H9 (cell line): Measurements from ENCODE around the gene JAG1. TPM values are rescaled to one million over a fixed set of nuclear protein-coding genes. Genes with fewer than 3 reads are reported as not detected.
A peak's percentile ranks its signal among the peaks of the same experiment; 100 is the strongest.

Source experiments
- DNase-seq: peaks from one replicate; pipeline ENCODE4 v3.0.0-alpha.2; 2017
- H2AFZ ChIP-seq: one replicate; pipeline ENCODE4 v1.6.1; 2013; ENCODE audit warnings: mild to moderate bottlenecking, low read length, control low read depth, moderate library complexity
- H2AK5ac ChIP-seq: 2 replicates; pipeline ENCODE4 v1.6.1; 2013; ENCODE audit warnings: low read length, control low read depth, mixed read lengths; ENCODE audit not compliant: insufficient read length
- H2BK120ac ChIP-seq: one replicate; pipeline ENCODE4 v1.6.1; 2013; ENCODE audit warnings: low read depth, mild to moderate bottlenecking, low read length, control low read depth, inconsistent platforms; ENCODE audit not compliant: poor library complexity, severe bottlenecking
- H2BK12ac ChIP-seq: 2 replicates; pipeline ENCODE4 v1.6.1; 2013; ENCODE audit warnings: low read length, control low read depth, mixed read lengths, low read depth; ENCODE audit not compliant: insufficient read length
- H2BK15ac ChIP-seq: 2 replicates; pipeline ENCODE4 v1.6.1; 2013; ENCODE audit warnings: low read depth, low read length, control low read depth
- H2BK20ac ChIP-seq: one replicate; pipeline ENCODE4 v1.6.1; 2013; ENCODE audit warnings: low read depth, mild to moderate bottlenecking, low read length, control low read depth, inconsistent platforms; ENCODE audit not compliant: poor library complexity, severe bottlenecking
- H2BK5ac ChIP-seq: 2 replicates; pipeline ENCODE4 v1.6.1; 2013; ENCODE audit warnings: low read length, control low read depth, mixed read lengths; ENCODE audit not compliant: insufficient read length
- H3K14ac ChIP-seq: 2 replicates; pipeline ENCODE4 v1.6.1; 2013; ENCODE audit warnings: low read length, control low read depth; ENCODE audit not compliant: insufficient read depth
- H3K18ac ChIP-seq: 2 replicates; pipeline ENCODE4 v1.6.1; 2013; ENCODE audit warnings: low read depth, mild to moderate bottlenecking, mixed read lengths, low read length, control low read depth; ENCODE audit not compliant: insufficient read length
- H3K23ac ChIP-seq: 2 replicates; pipeline ENCODE4 v1.6.1; 2013; ENCODE audit warnings: low read length, control low read depth, mixed read lengths, low read depth; ENCODE audit not compliant: insufficient read length
- H3K23me2 ChIP-seq: 2 replicates; pipeline ENCODE4 v1.6.1; 2013; ENCODE audit warnings: low read depth, mild to moderate bottlenecking, mixed read lengths, low read length, control low read depth; ENCODE audit not compliant: insufficient read length, poor library complexity, severe bottlenecking
- H3K27ac ChIP-seq: 2 replicates; pipeline ENCODE4 v1.5.1; 2013; ENCODE audit warnings: low read length, control low read depth, mixed read lengths, low read depth; ENCODE audit not compliant: insufficient read length
- H3K27me3 ChIP-seq: 2 replicates; pipeline ENCODE4 v1.6.1; 2013; ENCODE audit warnings: low read length, control low read depth, inconsistent platforms; ENCODE audit not compliant: insufficient read depth
- H3K4ac ChIP-seq: 2 replicates; pipeline ENCODE4 v1.6.1; 2013; ENCODE audit warnings: low read depth, mild to moderate bottlenecking, control low read depth, inconsistent platforms, low read length, moderate library complexity
- H3K4me1 ChIP-seq: 2 replicates; pipeline ENCODE4 v1.6.1; 2013; ENCODE audit warnings: low read length, control low read depth, inconsistent platforms; ENCODE audit not compliant: insufficient read depth
- H3K4me2 ChIP-seq: 2 replicates; pipeline ENCODE4 v1.6.1; 2013; ENCODE audit warnings: low read length, control low read depth, mixed read lengths; ENCODE audit not compliant: insufficient read length, insufficient read depth
- H3K56ac ChIP-seq: 2 replicates; pipeline ENCODE4 v1.6.1; 2013; ENCODE audit warnings: low read depth, mild to moderate bottlenecking, mixed read lengths, low read length, control low read depth; ENCODE audit not compliant: insufficient read length
- H3K79me1 ChIP-seq: 2 replicates; pipeline ENCODE4 v1.6.1; 2013; ENCODE audit warnings: low read depth, mild to moderate bottlenecking, moderate library complexity, low read length, control low read depth, inconsistent platforms; ENCODE audit not compliant: insufficient read depth, poor library complexity, severe bottlenecking
- H3K79me2 ChIP-seq: 2 replicates; pipeline ENCODE4 v1.6.1; 2013; ENCODE audit warnings: low read length, control low read depth, inconsistent platforms; ENCODE audit not compliant: insufficient read depth
- H3K9ac ChIP-seq: 2 replicates; pipeline ENCODE4 v1.6.1; 2013; ENCODE audit warnings: low read length, control low read depth, mixed read lengths; ENCODE audit not compliant: insufficient read length; ENCODE audit errors: extremely low read depth
- H3K9me3 ChIP-seq: one replicate; pipeline ENCODE4 v1.6.1; 2013; ENCODE audit warnings: low read depth, low read length, inconsistent platforms; ENCODE audit not compliant: control insufficient read depth
- H3T11ph ChIP-seq: one replicate; pipeline ENCODE4 v1.6.1; 2013; ENCODE audit warnings: mild to moderate bottlenecking, low read length, control low read depth, inconsistent platforms
- H4K20me1 ChIP-seq: one replicate; pipeline ENCODE4 v1.6.1; 2013; ENCODE audit not compliant: control insufficient read depth, insufficient read length, insufficient read depth
- H4K5ac ChIP-seq: 2 replicates; pipeline ENCODE4 v1.6.1; 2013; ENCODE audit warnings: low read depth, mild to moderate bottlenecking, mixed read lengths, low read length, control low read depth; ENCODE audit not compliant: insufficient read length
- H4K8ac ChIP-seq: replicated peaks from 2 replicates; pipeline ENCODE4 v1.6.1; 2013; ENCODE audit warnings: low read length, control low read depth, mixed read lengths, low read depth; ENCODE audit not compliant: insufficient read length
- H4K91ac ChIP-seq: 2 replicates; pipeline ENCODE4 v1.6.1; 2013; ENCODE audit warnings: low read depth, mild to moderate bottlenecking, moderate library complexity, mixed read lengths, low read length, control low read depth; ENCODE audit not compliant: insufficient read length
- H3K27ac Mint-ChIP-seq, 3 experiments: 2 replicates in 2 of 3; 3 replicates in 1 of 3; pipeline ENCODE4 v1.8.0; 2020 to 2021; ENCODE audit warnings: mixed read lengths in 3 of 3, mild to moderate bottlenecking in 1 of 3, moderate library complexity in 1 of 3
- H3K27me3 Mint-ChIP-seq: 2 replicates; pipeline ENCODE4 v1.8.0; 2021; ENCODE audit warnings: low read depth, mild to moderate bottlenecking, moderate library complexity, mixed read lengths
- H3K36me3 Mint-ChIP-seq, 3 experiments: 2 replicates in 2 of 3; 3 replicates in 1 of 3; pipeline ENCODE4 v1.8.0; 2020 to 2021; ENCODE audit warnings: low read depth in 3 of 3, mixed read lengths in 3 of 3; ENCODE audit not compliant: insufficient read depth in 1 of 3
- H3K4me1 Mint-ChIP-seq, 2 experiments: 2 replicates each; pipeline ENCODE4 v1.8.0; 2020; ENCODE audit warnings: mixed read lengths in 2 of 2
- H3K4me3 Mint-ChIP-seq, 2 experiments: 2 replicates in 1 of 2; 3 replicates in 1 of 2; pipeline ENCODE4 v1.8.0; 2020 to 2021; ENCODE audit warnings: mild to moderate bottlenecking in 2 of 2, mixed read lengths in 2 of 2, moderate library complexity in 1 of 2
- H3K9me3 Mint-ChIP-seq, 2 experiments: 2 replicates in 1 of 2; 3 replicates in 1 of 2; pipeline ENCODE4 v1.8.0; 2020; ENCODE audit warnings: mild to moderate bottlenecking in 2 of 2, mixed read lengths in 2 of 2, moderate library complexity in 1 of 2
- WGBS: extraction: QIAGEN DNeasy Blood & Tissue Kit; methylation state at CpG from one replicate; pipeline ENCODE4 v1.1.7; 2013; ENCODE audit warnings: missing lambda C conversion rate, low lambda C conversion rate, mixed read lengths; ENCODE audit not compliant: insufficient read length; ENCODE audit errors: extremely low coverage; 5-methylcytosine and 5-hydroxymethylcytosine counted together
- total RNA-seq: library from RNA; stranded (reverse); gene quantifications from 2 replicates; pipeline ENCODE4 v1.2.1, GENCODE V29; 2021
- TF ChIP-seq, protein P1 (sequence below): fragments of 200-600 bp; sonication (generic); conservative IDR thresholded peaks from 3 replicates; pipeline ENCODE4 v1.8.0; 2021; ENCODE audit warnings: antibody characterized with exemption, mild to moderate bottlenecking

The JAG1 gene
- total RNA-seq, 1 experiment from 2014 or later, result 58.1 TPM

DNA sequence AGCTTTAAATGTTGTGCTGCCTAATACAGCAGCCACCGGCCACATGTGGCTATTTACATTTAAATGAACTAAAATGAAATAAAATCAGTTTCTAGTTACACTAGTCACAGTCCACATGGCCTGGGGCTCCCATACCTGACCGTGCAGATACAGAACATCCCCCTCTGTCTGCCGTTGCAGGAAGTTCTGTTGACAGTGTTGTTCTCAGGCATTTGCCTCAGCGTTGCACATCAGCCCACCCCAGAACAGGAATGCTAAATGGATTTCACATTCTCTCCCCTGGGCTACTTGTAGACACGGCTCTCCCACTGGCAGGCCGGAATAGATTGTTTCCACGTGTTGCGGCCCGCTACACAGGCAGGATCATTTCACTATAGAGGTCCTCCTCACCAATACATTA is 26.3 kb downstream of the JAG1 start:
- no peak for DNase-seq
- Histone ChIP-seq H2BK5ac (no peak overlapping the region), H2AFZ (no peak overlapping the region), H3T11ph (no peak overlapping the region), H2BK20ac (no peak overlapping the region), H3K27ac (no peak overlapping the region), H3K14ac (no peak overlapping the region), H3K4me1 (peaks cover 12% of the 10 kb centered on the region; the same call in 1 of the 2 replicates), H4K91ac (no peak overlapping the region), H3K4me2 (no peak overlapping the region), H3K79me1 (peaks cover 4% of the 10 kb centered on the region), H3K27me3 (no peaks in the 10 kb centered on the region), H3K56ac (no peak overlapping the region), H2AK5ac (no peak overlapping the region), H2BK12ac (no peak overlapping the region), H3K4ac (no peak overlapping the region), H3K9ac (no peak overlapping the region), H3K9me3 (no peaks in the 10 kb centered on the region), H2BK15ac (no peak overlapping the region), H2BK120ac (no peak overlapping the region), H3K23me2 (no peaks in the 10 kb centered on the region), H4K20me1 (no peaks in the 10 kb centered on the region), H3K79me2 (no peaks in the 10 kb centered on the region), H4K8ac (no peak overlapping the region), H3K18ac (no peak overlapping the region), H4K5ac (no peak overlapping the region), H3K23ac (no peak overlapping the region)
- Mint-ChIP-seq H3K4me1 (peaks cover 44 to 52% of the 10 kb centered on the region in 2 experiments), H3K9me3 (no peaks in the 10 kb centered on the region), H3K27ac (peak overlapping the region; percentile 53 to 83 (median 77); a peak in 4 of 7 replicates), H3K27me3 (no peaks in the 10 kb centered on the region; the same call in 1 of the 2 replicates), H3K36me3 (peaks cover 57 to 100% (median 88%) of the 10 kb centered on the region in 3 experiments), H3K4me3 (no peak overlapping the region; a peak in 2 of 5 replicates)
- TF ChIP-seq, protein P1, sequence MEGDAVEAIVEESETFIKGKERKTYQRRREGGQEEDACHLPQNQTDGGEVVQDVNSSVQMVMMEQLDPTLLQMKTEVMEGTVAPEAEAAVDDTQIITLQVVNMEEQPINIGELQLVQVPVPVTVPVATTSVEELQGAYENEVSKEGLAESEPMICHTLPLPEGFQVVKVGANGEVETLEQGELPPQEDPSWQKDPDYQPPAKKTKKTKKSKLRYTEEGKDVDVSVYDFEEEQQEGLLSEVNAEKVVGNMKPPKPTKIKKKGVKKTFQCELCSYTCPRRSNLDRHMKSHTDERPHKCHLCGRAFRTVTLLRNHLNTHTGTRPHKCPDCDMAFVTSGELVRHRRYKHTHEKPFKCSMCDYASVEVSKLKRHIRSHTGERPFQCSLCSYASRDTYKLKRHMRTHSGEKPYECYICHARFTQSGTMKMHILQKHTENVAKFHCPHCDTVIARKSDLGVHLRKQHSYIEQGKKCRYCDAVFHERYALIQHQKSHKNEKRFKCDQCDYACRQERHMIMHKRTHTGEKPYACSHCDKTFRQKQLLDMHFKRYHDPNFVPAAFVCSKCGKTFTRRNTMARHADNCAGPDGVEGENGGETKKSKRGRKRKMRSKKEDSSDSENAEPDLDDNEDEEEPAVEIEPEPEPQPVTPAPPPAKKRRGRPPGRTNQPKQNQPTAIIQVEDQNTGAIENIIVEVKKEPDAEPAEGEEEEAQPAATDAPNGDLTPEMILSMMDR, result peak; percentile 63
- no CpG with 5 or more reads among the region's 9 CpGs for WGBS
